ENCODE measurements around the gene TRNP1.
A peak's percentile ranks its signal among the peaks of the same experiment; 100 is the strongest.

TRNP1 gene

GRCh38 chr1:27003745-27004470 lies 10.4 kb downstream of the TRNP1 start:
- peaks cover 69% of the 10 kb centered on the region for H3K36me3 ChIP-seq (ENCODE audit: insufficient read depth, insufficient read length, low read length)
- H3K9ac ChIP-seq (ENCODE audit: insufficient read length, low read depth): peak overlapping the region; percentile 42
- H3K4me3 ChIP-seq (ENCODE audit: insufficient read length, low read depth): no peak overlapping the region
- H3K4me1 ChIP-seq (ENCODE audit: insufficient read depth, insufficient read length): peaks cover 59% of the 10 kb centered on the region
- no peaks in the 10 kb centered on the region for H3K27me3 ChIP-seq (ENCODE audit: insufficient read depth, insufficient read length)
- no peak for TF ChIP-seq ZNF274 (IDR thresholded peaks at IDR 0.05; ENCODE audit: low read depth, low read length)
- TF ChIP-seq YY1 (IDR thresholded peaks at IDR 0.05; ENCODE audit: insufficient read depth, insufficient read length): peak; percentile 28
- TF ChIP-seq SUZ12 (IDR thresholded peaks at IDR 0.05; ENCODE audit: extremely low read depth, insufficient read depth, insufficient read length): no peak
- no peak for DNase-seq (ENCODE audit: low read depth, low spot score)
- H3K9me3 ChIP-seq (ENCODE audit: insufficient read depth, low read length): no peaks in the 10 kb centered on the region

- H3K9ac ChIP-seq (ENCODE audit: insufficient read length, low read depth): peak overlapping the region; percentile 42
- TF ChIP-seq YY1 (IDR thresholded peaks at IDR 0.05; ENCODE audit: insufficient read depth, insufficient read length) (no peak), ZNF274 (IDR thresholded peaks at IDR 0.05; ENCODE audit: low read depth, low read length) (no peak), SUZ12 (IDR thresholded peaks at IDR 0.05; ENCODE audit: extremely low read depth, insufficient read depth, insufficient read length) (no peak)
- no peak for DNase-seq (ENCODE audit: low read depth, low spot score)
- H3K4me1 ChIP-seq (ENCODE audit: insufficient read depth, insufficient read length): peaks cover 62% of the 10 kb centered on the region
- peaks cover 76% of the 10 kb centered on the region for H3K36me3 ChIP-seq (ENCODE audit: insufficient read depth, insufficient read length, low read length)
- H3K9me3 ChIP-seq (ENCODE audit: insufficient read depth, low read length): no peaks in the 10 kb centered on the region
- H3K4me3 ChIP-seq (ENCODE audit: insufficient read length, low read depth): no peak overlapping the region
- no peaks in the 10 kb centered on the region for H3K27me3 ChIP-seq (ENCODE audit: insufficient read depth, insufficient read length)
These were observed 11.1 kb downstream of the TRNP1 start for GRCh38 chr1:27004471-27005165.

- no peaks in the 10 kb centered on the region for H3K9me3 ChIP-seq (ENCODE audit: insufficient read depth, low read length)
- H3K4me3 ChIP-seq (ENCODE audit: insufficient read length, low read depth): no peak overlapping the region
- peaks cover 64% of the 10 kb centered on the region for H3K4me1 ChIP-seq (ENCODE audit: insufficient read depth, insufficient read length)
- DNase-seq (ENCODE audit: low read depth, low spot score): no peak
- peak overlapping the region; percentile 42 for H3K9ac ChIP-seq (ENCODE audit: insufficient read length, low read depth)
- peaks cover 76% of the 10 kb centered on the region for H3K36me3 ChIP-seq (ENCODE audit: insufficient read depth, insufficient read length, low read length)
- TF ChIP-seq SUZ12 (IDR thresholded peaks at IDR 0.05; ENCODE audit: extremely low read depth, insufficient read depth, insufficient read length): no peak
- TF ChIP-seq ZNF274 (IDR thresholded peaks at IDR 0.05; ENCODE audit: low read depth, low read length): no peak
- no peak for TF ChIP-seq YY1 (IDR thresholded peaks at IDR 0.05; ENCODE audit: insufficient read depth, insufficient read length)
- no peaks in the 10 kb centered on the region for H3K27me3 ChIP-seq (ENCODE audit: insufficient read depth, insufficient read length)
These were observed 11.7 kb downstream of the TRNP1 start for GRCh38 chr1:27005166-27005530.

- TF ChIP-seq YY1 (IDR thresholded peaks at IDR 0.05; ENCODE audit: insufficient read depth, insufficient read length) (no peak), ZNF274 (IDR thresholded peaks at IDR 0.05; ENCODE audit: low read depth, low read length) (no peak), SUZ12 (IDR thresholded peaks at IDR 0.05; ENCODE audit: extremely low read depth, insufficient read depth, insufficient read length) (no peak)
- H3K36me3 ChIP-seq (ENCODE audit: insufficient read depth, insufficient read length, low read length): peaks cover 72% of the 10 kb centered on the region
- DNase-seq (ENCODE audit: low read depth, low spot score): no peak
- H3K4me1 ChIP-seq (ENCODE audit: insufficient read depth, insufficient read length): peaks cover 61% of the 10 kb centered on the region
- H3K4me3 ChIP-seq (ENCODE audit: insufficient read length, low read depth): no peak overlapping the region
- H3K9ac ChIP-seq (ENCODE audit: insufficient read length, low read depth): peak overlapping the region; percentile 59
- no peaks in the 10 kb centered on the region for H3K9me3 ChIP-seq (ENCODE audit: insufficient read depth, low read length)
- no peaks in the 10 kb centered on the region for H3K27me3 ChIP-seq (ENCODE audit: insufficient read depth, insufficient read length)
These were observed 12.4 kb downstream of the TRNP1 start for GRCh38 chr1:27005648-27006496.

- no peak overlapping the region for H3K4me3 ChIP-seq (ENCODE audit: insufficient read length, low read depth)
- no peak for DNase-seq (ENCODE audit: low read depth, low spot score)
- TF ChIP-seq YY1 (IDR thresholded peaks at IDR 0.05; ENCODE audit: insufficient read depth, insufficient read length) (no peak), SUZ12 (IDR thresholded peaks at IDR 0.05; ENCODE audit: extremely low read depth, insufficient read depth, insufficient read length) (no peak), ZNF274 (IDR thresholded peaks at IDR 0.05; ENCODE audit: low read depth, low read length) (no peak)
- no peaks in the 10 kb centered on the region for H3K9me3 ChIP-seq (ENCODE audit: insufficient read depth, low read length)
- H3K4me1 ChIP-seq (ENCODE audit: insufficient read depth, insufficient read length): peaks cover 59% of the 10 kb centered on the region
- peaks cover 65% of the 10 kb centered on the region for H3K36me3 ChIP-seq (ENCODE audit: insufficient read depth, insufficient read length, low read length)
- H3K27me3 ChIP-seq (ENCODE audit: insufficient read depth, insufficient read length): no peaks in the 10 kb centered on the region
- H3K9ac ChIP-seq (ENCODE audit: insufficient read length, low read depth): peak overlapping the region; percentile 59
These were observed 13.2 kb downstream of the TRNP1 start for GRCh38 chr1:27006683-27007082.

- TF ChIP-seq ZNF274 (IDR thresholded peaks at IDR 0.05; ENCODE audit: low read depth, low read length) (no peak), SUZ12 (IDR thresholded peaks at IDR 0.05; ENCODE audit: extremely low read depth, insufficient read depth, insufficient read length) (no peak), YY1 (IDR thresholded peaks at IDR 0.05; ENCODE audit: insufficient read depth, insufficient read length) (no peak)
- no peak overlapping the region for H3K4me3 ChIP-seq (ENCODE audit: insufficient read length, low read depth)
- H3K9me3 ChIP-seq (ENCODE audit: insufficient read depth, low read length): no peaks in the 10 kb centered on the region
- H3K9ac ChIP-seq (ENCODE audit: insufficient read length, low read depth): peak overlapping the region; percentile 4
- DNase-seq (ENCODE audit: low read depth, low spot score): no peak
- H3K36me3 ChIP-seq (ENCODE audit: insufficient read depth, insufficient read length, low read length): peaks cover 55% of the 10 kb centered on the region
- peaks cover 51% of the 10 kb centered on the region for H3K4me1 ChIP-seq (ENCODE audit: insufficient read depth, insufficient read length)
- H3K27me3 ChIP-seq (ENCODE audit: insufficient read depth, insufficient read length): no peaks in the 10 kb centered on the region
These were observed 14.6 kb downstream of the TRNP1 start for GRCh38 chr1:27007909-27008582.
